Measurements from ENCODE around the gene SIGLECL1.

Gene SIGLECL1

GRCh38 chr19:51296336-51297093 is 45.6 kb downstream of the SIGLECL1 start:
- H3K9ac ChIP-seq: no peak overlapping the region
- H3K9me3 ChIP-seq (ENCODE audit: control insufficient read depth, low read length): no peaks in the 10 kb centered on the region
- H3K79me2 ChIP-seq: no peaks in the 10 kb centered on the region
- peak; percentile 22 for TF ChIP-seq CTCF (IDR thresholded peaks at IDR 0.05)
- H3K4me2 ChIP-seq (ENCODE audit: low read length): no peak overlapping the region
- no peaks in the 10 kb centered on the region for H3K36me3 ChIP-seq (ENCODE audit: control insufficient read depth, insufficient read depth, low read length)
- peaks cover 7% of the 10 kb centered on the region for H3K4me1 ChIP-seq
- H3K4me3 ChIP-seq (ENCODE audit: low read depth, low read length): no peak overlapping the region
- H3K27me3 ChIP-seq (ENCODE audit: control insufficient read depth, insufficient read depth, low read length): no peaks in the 10 kb centered on the region
- H2AFZ ChIP-seq: peak overlapping the region; percentile 30
- no peak overlapping the region for H3K27ac ChIP-seq

DNA sequence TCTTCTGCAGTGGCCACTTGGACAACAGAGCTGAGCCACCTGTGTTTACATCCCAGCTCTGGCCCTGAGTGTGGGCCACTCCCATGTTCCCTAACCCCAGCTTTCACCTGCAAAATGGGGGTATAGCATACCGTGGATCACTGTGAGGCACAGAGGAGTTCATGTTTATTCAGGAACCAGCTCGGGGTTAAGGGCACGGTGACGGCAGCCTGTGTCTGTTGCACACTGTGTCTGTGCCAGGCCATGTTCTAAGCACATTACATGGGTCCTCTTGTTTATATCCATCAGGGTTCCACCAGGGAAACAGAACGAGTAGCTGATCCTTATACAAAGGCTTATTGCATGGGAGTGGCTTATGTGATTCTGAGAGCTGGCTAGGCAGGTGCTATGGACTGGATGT is 46.5 kb downstream of the SIGLECL1 start:
- TF ChIP-seq CTCF (IDR thresholded peaks at IDR 0.05): no peak
- Histone ChIP-seq H3K27me3 (ENCODE audit: control insufficient read depth, insufficient read depth, low read length) (no peaks in the 10 kb centered on the region), H2AFZ (no peak overlapping the region), H3K27ac (no peak overlapping the region), H3K9me3 (ENCODE audit: control insufficient read depth, low read length) (no peaks in the 10 kb centered on the region), H3K79me2 (no peaks in the 10 kb centered on the region), H3K4me3 (ENCODE audit: low read depth, low read length) (no peak overlapping the region), H3K4me2 (ENCODE audit: low read length) (no peak overlapping the region), H3K4me1 (peaks cover 7% of the 10 kb centered on the region), H3K36me3 (ENCODE audit: control insufficient read depth, insufficient read depth, low read length) (no peaks in the 10 kb centered on the region), H3K9ac (no peak overlapping the region)

DNA sequence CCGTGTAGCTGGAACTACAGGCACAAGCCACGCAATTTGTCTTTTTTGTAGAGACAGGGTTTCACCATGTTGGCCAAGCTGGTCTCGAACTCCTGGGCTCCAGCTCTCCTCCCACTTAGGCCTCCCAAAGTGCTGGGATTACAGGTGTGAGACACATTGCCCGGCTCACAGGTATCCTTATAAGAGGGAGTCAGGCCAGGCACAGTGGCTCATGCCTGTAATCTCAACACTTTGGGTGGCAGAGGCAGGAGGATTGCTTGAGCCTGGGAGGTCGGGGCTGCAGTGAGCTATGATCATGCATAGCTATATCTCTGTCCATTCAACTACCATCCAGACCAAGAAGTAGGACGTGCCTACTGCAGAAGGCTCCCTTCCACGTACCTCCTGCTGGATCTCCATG is 50.4 kb downstream of the SIGLECL1 start:
- H3K79me2 ChIP-seq: no peaks in the 10 kb centered on the region
- no peaks in the 10 kb centered on the region for H3K4me1 ChIP-seq
- H3K4me2 ChIP-seq (ENCODE audit: low read length): no peak overlapping the region
- H2AFZ ChIP-seq: no peak overlapping the region
- no peak overlapping the region for H3K27ac ChIP-seq
- no peak for TF ChIP-seq CTCF (IDR thresholded peaks at IDR 0.05)
- H3K4me3 ChIP-seq (ENCODE audit: low read depth, low read length): no peak overlapping the region
- no peaks in the 10 kb centered on the region for H3K9me3 ChIP-seq (ENCODE audit: control insufficient read depth, low read length)
- H3K9ac ChIP-seq: no peak overlapping the region
- no peaks in the 10 kb centered on the region for H3K27me3 ChIP-seq (ENCODE audit: control insufficient read depth, insufficient read depth, low read length)
- no peaks in the 10 kb centered on the region for H3K36me3 ChIP-seq (ENCODE audit: control insufficient read depth, insufficient read depth, low read length)

GRCh38 chr19:51305479-51305878 is 54.6 kb downstream of the SIGLECL1 start:
- H3K27me3 ChIP-seq (ENCODE audit: control insufficient read depth, insufficient read depth, low read length): no peaks in the 10 kb centered on the region

More at GRCh38 chr19:51305479-51305878, 54.6 kb downstream of the SIGLECL1 start:
- Histone ChIP-seq H3K79me2 (no peaks in the 10 kb centered on the region), H3K27ac (no peak overlapping the region), H2AFZ (no peak overlapping the region), H3K36me3 (ENCODE audit: control insufficient read depth, insufficient read depth, low read length) (no peaks in the 10 kb centered on the region), H3K4me1 (no peaks in the 10 kb centered on the region), H3K4me2 (ENCODE audit: low read length) (no peak overlapping the region), H3K9ac (no peak overlapping the region), H3K4me3 (ENCODE audit: low read depth, low read length) (no peak overlapping the region), H3K9me3 (ENCODE audit: control insufficient read depth, low read length) (no peaks in the 10 kb centered on the region)
- TF ChIP-seq CTCF (IDR thresholded peaks at IDR 0.05): no peak
